H9 (cell line): ENCODE measurements around the gene MITF. TPM values are rescaled to one million over a fixed set of nuclear protein-coding genes. Genes with fewer than 3 reads are reported as not detected.

Experiments
- DNase-seq: peaks from one replicate; pipeline ENCODE4 v3.0.0-alpha.2; 2017
- H2AFZ ChIP-seq: one replicate; pipeline ENCODE4 v1.6.1; 2013; ENCODE audit warnings: mild to moderate bottlenecking, low read length, control low read depth, moderate library complexity
- H2AK5ac ChIP-seq: 2 replicates; pipeline ENCODE4 v1.6.1; 2013; ENCODE audit warnings: low read length, control low read depth, mixed read lengths; ENCODE audit not compliant: insufficient read length
- H2BK120ac ChIP-seq: one replicate; pipeline ENCODE4 v1.6.1; 2013; ENCODE audit warnings: low read depth, mild to moderate bottlenecking, low read length, control low read depth, inconsistent platforms; ENCODE audit not compliant: poor library complexity, severe bottlenecking
- H2BK12ac ChIP-seq: 2 replicates; pipeline ENCODE4 v1.6.1; 2013; ENCODE audit warnings: low read length, control low read depth, mixed read lengths, low read depth; ENCODE audit not compliant: insufficient read length
- H2BK15ac ChIP-seq: 2 replicates; pipeline ENCODE4 v1.6.1; 2013; ENCODE audit warnings: low read depth, low read length, control low read depth
- H2BK20ac ChIP-seq: one replicate; pipeline ENCODE4 v1.6.1; 2013; ENCODE audit warnings: low read depth, mild to moderate bottlenecking, low read length, control low read depth, inconsistent platforms; ENCODE audit not compliant: poor library complexity, severe bottlenecking
- H2BK5ac ChIP-seq: 2 replicates; pipeline ENCODE4 v1.6.1; 2013; ENCODE audit warnings: low read length, control low read depth, mixed read lengths; ENCODE audit not compliant: insufficient read length
- H3K14ac ChIP-seq: 2 replicates; pipeline ENCODE4 v1.6.1; 2013; ENCODE audit warnings: low read length, control low read depth; ENCODE audit not compliant: insufficient read depth
- H3K18ac ChIP-seq: 2 replicates; pipeline ENCODE4 v1.6.1; 2013; ENCODE audit warnings: low read depth, mild to moderate bottlenecking, mixed read lengths, low read length, control low read depth; ENCODE audit not compliant: insufficient read length
- H3K23ac ChIP-seq: 2 replicates; pipeline ENCODE4 v1.6.1; 2013; ENCODE audit warnings: low read length, control low read depth, mixed read lengths, low read depth; ENCODE audit not compliant: insufficient read length
- H3K23me2 ChIP-seq: 2 replicates; pipeline ENCODE4 v1.6.1; 2013; ENCODE audit warnings: low read depth, mild to moderate bottlenecking, mixed read lengths, low read length, control low read depth; ENCODE audit not compliant: insufficient read length, poor library complexity, severe bottlenecking
- H3K27ac ChIP-seq: 2 replicates; pipeline ENCODE4 v1.5.1; 2013; ENCODE audit warnings: low read length, control low read depth, mixed read lengths, low read depth; ENCODE audit not compliant: insufficient read length
- H3K27me3 ChIP-seq: 2 replicates; pipeline ENCODE4 v1.6.1; 2013; ENCODE audit warnings: low read length, control low read depth, inconsistent platforms; ENCODE audit not compliant: insufficient read depth
- H3K4ac ChIP-seq: 2 replicates; pipeline ENCODE4 v1.6.1; 2013; ENCODE audit warnings: low read depth, mild to moderate bottlenecking, control low read depth, inconsistent platforms, low read length, moderate library complexity
- H3K4me1 ChIP-seq: 2 replicates; pipeline ENCODE4 v1.6.1; 2013; ENCODE audit warnings: low read length, control low read depth, inconsistent platforms; ENCODE audit not compliant: insufficient read depth
- H3K4me2 ChIP-seq: 2 replicates; pipeline ENCODE4 v1.6.1; 2013; ENCODE audit warnings: low read length, control low read depth, mixed read lengths; ENCODE audit not compliant: insufficient read length, insufficient read depth
- H3K56ac ChIP-seq: 2 replicates; pipeline ENCODE4 v1.6.1; 2013; ENCODE audit warnings: low read depth, mild to moderate bottlenecking, mixed read lengths, low read length, control low read depth; ENCODE audit not compliant: insufficient read length
- H3K79me1 ChIP-seq: 2 replicates; pipeline ENCODE4 v1.6.1; 2013; ENCODE audit warnings: low read depth, mild to moderate bottlenecking, moderate library complexity, low read length, control low read depth, inconsistent platforms; ENCODE audit not compliant: insufficient read depth, poor library complexity, severe bottlenecking
- H3K79me2 ChIP-seq: 2 replicates; pipeline ENCODE4 v1.6.1; 2013; ENCODE audit warnings: low read length, control low read depth, inconsistent platforms; ENCODE audit not compliant: insufficient read depth
- H3K9ac ChIP-seq: 2 replicates; pipeline ENCODE4 v1.6.1; 2013; ENCODE audit warnings: low read length, control low read depth, mixed read lengths; ENCODE audit not compliant: insufficient read length; ENCODE audit errors: extremely low read depth
- H3K9me3 ChIP-seq: one replicate; pipeline ENCODE4 v1.6.1; 2013; ENCODE audit warnings: low read depth, low read length, inconsistent platforms; ENCODE audit not compliant: control insufficient read depth
- H3T11ph ChIP-seq: one replicate; pipeline ENCODE4 v1.6.1; 2013; ENCODE audit warnings: mild to moderate bottlenecking, low read length, control low read depth, inconsistent platforms
- H4K20me1 ChIP-seq: one replicate; pipeline ENCODE4 v1.6.1; 2013; ENCODE audit not compliant: control insufficient read depth, insufficient read length, insufficient read depth
- H4K5ac ChIP-seq: 2 replicates; pipeline ENCODE4 v1.6.1; 2013; ENCODE audit warnings: low read depth, mild to moderate bottlenecking, mixed read lengths, low read length, control low read depth; ENCODE audit not compliant: insufficient read length
- H4K8ac ChIP-seq: replicated peaks from 2 replicates; pipeline ENCODE4 v1.6.1; 2013; ENCODE audit warnings: low read length, control low read depth, mixed read lengths, low read depth; ENCODE audit not compliant: insufficient read length
- H4K91ac ChIP-seq: 2 replicates; pipeline ENCODE4 v1.6.1; 2013; ENCODE audit warnings: low read depth, mild to moderate bottlenecking, moderate library complexity, mixed read lengths, low read length, control low read depth; ENCODE audit not compliant: insufficient read length
- H3K27ac Mint-ChIP-seq, 3 experiments: 2 replicates in 2 of 3; 3 replicates in 1 of 3; pipeline ENCODE4 v1.8.0; 2020 to 2021; ENCODE audit warnings: mixed read lengths in 3 of 3, mild to moderate bottlenecking in 1 of 3, moderate library complexity in 1 of 3
- H3K27me3 Mint-ChIP-seq: 2 replicates; pipeline ENCODE4 v1.8.0; 2021; ENCODE audit warnings: low read depth, mild to moderate bottlenecking, moderate library complexity, mixed read lengths
- H3K36me3 Mint-ChIP-seq, 3 experiments: 2 replicates in 2 of 3; 3 replicates in 1 of 3; pipeline ENCODE4 v1.8.0; 2020 to 2021; ENCODE audit warnings: low read depth in 3 of 3, mixed read lengths in 3 of 3; ENCODE audit not compliant: insufficient read depth in 1 of 3
- H3K4me1 Mint-ChIP-seq, 2 experiments: 2 replicates each; pipeline ENCODE4 v1.8.0; 2020; ENCODE audit warnings: mixed read lengths in 2 of 2
- H3K4me3 Mint-ChIP-seq, 2 experiments: 2 replicates in 1 of 2; 3 replicates in 1 of 2; pipeline ENCODE4 v1.8.0; 2020 to 2021; ENCODE audit warnings: mild to moderate bottlenecking in 2 of 2, mixed read lengths in 2 of 2, moderate library complexity in 1 of 2
- H3K9me3 Mint-ChIP-seq, 2 experiments: 2 replicates in 1 of 2; 3 replicates in 1 of 2; pipeline ENCODE4 v1.8.0; 2020; ENCODE audit warnings: mild to moderate bottlenecking in 2 of 2, mixed read lengths in 2 of 2, moderate library complexity in 1 of 2
- CTCF ChIP-seq: fragments of 200-600 bp; sonication (generic); conservative IDR thresholded peaks from 3 replicates; pipeline ENCODE4 v1.8.0; 2021; ENCODE audit warnings: antibody characterized with exemption, mild to moderate bottlenecking
- WGBS: extraction: QIAGEN DNeasy Blood & Tissue Kit; methylation state at CpG from one replicate; pipeline ENCODE4 v1.1.7; 2013; ENCODE audit warnings: missing lambda C conversion rate, low lambda C conversion rate, mixed read lengths; ENCODE audit not compliant: insufficient read length; ENCODE audit errors: extremely low coverage; 5-methylcytosine and 5-hydroxymethylcytosine counted together
- total RNA-seq: library from RNA; stranded (reverse); gene quantifications from 2 replicates; pipeline ENCODE4 v1.2.1, GENCODE V29; 2021

Gene MITF
- total RNA-seq, 1 experiment from 2014 or later: 0.81 TPM

- Histone ChIP-seq H3T11ph (no peak overlapping the region), H3K9ac (no peak overlapping the region), H2BK12ac (no peak overlapping the region), H3K4ac (no peak overlapping the region), H4K91ac (no peak overlapping the region), H3K9me3 (no peaks in the 10 kb centered on the region), H3K27me3 (peaks cover 1% of the 10 kb centered on the region; the same call in 1 of the 2 replicates), H4K5ac (no peak overlapping the region), H3K56ac (no peak overlapping the region), H3K4me1 (peaks cover 2% of the 10 kb centered on the region; the same call in 1 of the 2 replicates), H2BK15ac (no peak overlapping the region), H2AK5ac (no peak overlapping the region), H2AFZ (no peak overlapping the region), H4K20me1 (no peaks in the 10 kb centered on the region), H3K79me2 (no peaks in the 10 kb centered on the region), H2BK5ac (no peak overlapping the region), H3K23me2 (peaks cover 7% of the 10 kb centered on the region), H3K23ac (no peak overlapping the region), H3K4me2 (no peak overlapping the region), H3K14ac (no peak overlapping the region), H2BK120ac (no peak overlapping the region), H3K18ac (no peak overlapping the region), H3K27ac (no peak overlapping the region), H3K79me1 (no peaks in the 10 kb centered on the region), H2BK20ac (no peak overlapping the region), H4K8ac (no peak overlapping the region)
- Mint-ChIP-seq H3K27ac (no peak overlapping the region), H3K36me3 (no peaks in the 10 kb centered on the region), H3K9me3 (no peaks in the 10 kb centered on the region; a peak in 1 of 5 replicates), H3K4me1 (peaks cover 17 to 21% of the 10 kb centered on the region in 2 experiments), H3K4me3 (no peak overlapping the region), H3K27me3 (peaks cover 40% of the 10 kb centered on the region)
- no peak for TF ChIP-seq CTCF
- no peak for DNase-seq
- no CpG with 5 or more reads among the region's 2 CpGs for WGBS
Observed at GRCh38 chr3:69742391-69742790, 3.1 kb downstream of the MITF start.
